Middle frontal gyrus (tissue), 1 donor: Measurements from ENCODE around the gene TRPV3.

Experiments
- DNase-seq: peaks from one replicate; pipeline ENCODE4 v3.0.0-alpha.2; 2015; ENCODE audit warnings: low spot score; ENCODE audit errors: extremely low spot score

The TRPV3 gene

DNA sequence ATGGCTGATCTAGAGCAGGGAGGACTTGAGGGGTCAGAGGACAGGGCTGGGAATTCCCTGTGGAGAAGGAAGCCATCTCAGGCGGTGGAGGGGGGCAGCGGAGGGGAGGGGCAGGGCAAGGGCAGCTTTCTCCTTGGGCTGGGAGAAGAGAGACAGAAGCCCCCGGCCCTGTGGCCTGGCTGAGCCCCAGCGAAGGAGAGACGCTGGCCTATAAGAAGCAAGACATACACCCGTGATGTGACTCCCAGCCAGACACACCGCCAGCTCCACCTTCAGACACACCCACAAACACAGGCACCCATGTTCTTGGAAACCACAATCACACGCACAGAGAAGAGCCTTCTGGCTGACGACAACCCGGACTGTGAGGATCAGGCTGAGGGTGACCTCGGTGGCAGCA is 10.0 kb downstream of the TRPV3 start:
- no peak for DNase-seq

DNA sequence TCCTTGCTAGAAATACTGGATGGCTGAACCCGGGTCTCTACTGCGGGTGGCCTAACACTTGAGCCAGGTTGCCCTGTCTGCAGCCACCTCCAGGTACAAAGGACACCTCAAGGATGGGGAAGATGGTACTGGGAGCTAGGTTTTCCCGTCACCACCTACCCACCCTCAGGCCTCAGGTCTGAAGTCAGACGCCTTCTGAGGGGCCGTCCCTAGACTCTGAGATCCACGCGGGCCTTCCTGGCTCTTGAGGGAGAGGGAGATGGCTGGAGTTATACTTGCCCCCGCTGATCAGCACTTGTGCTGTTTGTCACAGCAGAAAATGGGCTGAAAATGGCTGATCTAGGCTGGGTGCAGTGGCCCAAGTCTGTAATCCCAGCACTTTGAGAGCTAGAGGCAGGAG is 10.6 kb downstream of the TRPV3 start:
- no peak for DNase-seq

DNA sequence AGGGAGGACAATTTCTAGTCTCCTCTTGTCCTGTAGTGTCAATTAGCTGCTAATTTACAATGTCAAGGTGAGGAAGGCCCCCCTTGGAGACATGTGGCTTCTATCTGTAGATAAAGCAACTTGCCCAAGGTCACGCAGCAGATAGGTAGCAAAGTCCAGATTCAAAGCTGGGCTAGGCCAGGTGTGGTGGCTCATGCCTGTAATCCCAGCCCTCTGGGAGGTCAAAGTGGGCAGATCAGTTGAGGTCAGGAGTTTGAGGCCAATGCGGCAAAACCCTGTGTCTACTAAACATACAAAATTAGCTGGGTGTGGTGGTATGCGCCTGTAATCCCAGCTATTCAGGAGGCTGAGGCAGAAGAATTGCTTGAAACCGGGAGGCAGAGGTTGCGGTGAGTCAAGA is 11.1 kb downstream of the TRPV3 start:
- no peak for DNase-seq

DNA sequence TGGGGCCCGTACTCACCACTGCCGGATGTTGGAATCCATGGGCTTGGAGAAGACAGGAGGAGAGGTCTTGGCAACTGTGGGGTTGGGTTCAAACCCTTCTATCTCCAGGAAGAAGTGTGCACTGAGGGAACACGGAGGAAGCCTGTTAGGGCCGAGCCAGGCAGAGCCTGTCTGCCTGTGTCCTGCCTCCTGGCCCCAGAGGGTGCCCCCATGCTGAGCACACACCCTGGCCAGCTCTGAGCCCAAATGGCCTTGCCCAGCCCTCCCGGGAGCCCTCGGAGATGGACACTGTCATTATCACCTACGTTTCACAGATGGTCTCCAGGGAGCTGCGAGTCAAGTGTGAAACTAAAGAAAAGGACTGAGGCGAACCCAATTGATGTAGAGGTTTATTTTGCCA is 12.5 kb downstream of the TRPV3 start:
- DNase-seq: no peak

- DNase-seq: no peak
Observed at GRCh38 chr17:3544365-3544764, 13.2 kb downstream of the TRPV3 start.

DNA sequence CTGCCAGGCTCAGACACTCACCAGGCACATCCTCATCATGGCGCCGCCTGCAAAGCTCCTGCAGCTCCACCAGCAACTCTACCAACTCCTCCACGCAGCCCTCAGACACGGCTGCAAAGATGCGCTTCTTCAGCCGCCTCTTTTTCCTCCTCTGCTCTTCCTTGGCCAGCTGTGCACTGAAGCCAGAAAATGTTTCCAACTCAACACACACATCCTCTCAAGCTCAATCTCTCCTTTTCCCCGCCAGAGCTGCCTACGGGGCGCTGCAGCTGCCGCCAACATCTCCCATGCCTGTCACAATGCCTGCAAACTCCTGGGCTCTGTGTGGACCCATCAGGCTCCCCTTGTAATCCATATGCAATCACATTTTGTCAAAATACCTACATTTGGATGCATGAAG is 14.2 kb downstream of the TRPV3 start:
- peak; percentile 53 for DNase-seq

DNA sequence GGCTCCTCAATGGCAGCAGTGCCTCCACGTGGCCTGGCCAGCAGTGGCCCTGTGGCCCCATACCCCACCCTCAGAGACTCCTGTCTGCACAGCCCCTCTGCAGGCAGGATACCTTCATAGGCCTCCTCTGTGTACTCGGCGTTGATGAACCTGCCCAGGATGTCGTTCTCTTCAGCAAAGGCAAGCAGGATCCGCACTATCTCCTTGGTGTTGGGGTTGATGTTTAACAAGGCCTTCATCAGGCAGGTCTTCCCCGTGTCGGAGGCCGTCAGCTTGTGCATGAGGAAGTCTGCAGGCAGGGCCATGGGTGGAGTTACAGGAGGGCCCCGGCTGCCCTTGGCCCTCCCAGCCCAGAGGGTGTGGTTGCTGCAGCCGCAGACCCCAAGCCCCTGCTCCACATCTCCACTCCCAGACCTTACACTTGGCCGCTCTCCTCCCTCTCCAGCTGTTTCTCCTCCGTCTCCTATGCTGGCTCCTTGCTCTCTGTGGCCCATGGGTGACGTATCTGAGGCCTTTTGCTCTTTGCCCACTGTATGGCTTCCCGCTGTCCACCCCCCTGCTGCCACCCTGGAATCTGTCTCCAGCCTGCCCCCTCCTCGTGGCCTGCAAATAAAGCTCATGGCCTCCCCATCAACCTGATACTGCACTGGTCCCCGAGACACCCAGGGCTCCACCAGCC is 15.1 kb downstream of the TRPV3 start:
- no peak for DNase-seq

GRCh38 chr17:3539881-3540540 is 17.6 kb downstream of the TRPV3 start:
- no peak for DNase-seq

- DNase-seq: no peak
Observed at GRCh38 chr17:3536716-3537115, 20.9 kb downstream of the TRPV3 start.

GRCh38 chr17:3535253-3535995 is 22.2 kb downstream of the TRPV3 start:
- DNase-seq: peak; percentile 73

- DNase-seq: no peak
Observed at GRCh38 chr17:3534881-3535252, 22.7 kb downstream of the TRPV3 start.

- no peak for DNase-seq
Observed at GRCh38 chr17:3533752-3534151, 23.9 kb downstream of the TRPV3 start.

DNA sequence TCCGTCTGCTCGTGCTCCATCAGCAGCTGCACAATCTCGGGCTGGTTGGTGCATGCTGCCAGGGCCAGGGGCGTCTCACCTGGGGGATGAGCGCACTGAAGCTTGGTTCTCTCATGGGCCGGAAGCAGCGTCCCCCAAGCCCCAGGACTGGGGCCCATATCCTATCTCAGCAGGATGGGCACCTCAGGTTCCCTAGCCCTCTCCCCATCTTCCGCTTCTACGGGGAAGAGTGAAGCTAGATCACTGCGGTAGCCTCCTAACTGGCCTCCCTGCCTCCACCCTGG is 24.8 kb downstream of the TRPV3 start:
- DNase-seq: no peak

GRCh38 chr17:3532106-3532858 is 25.3 kb downstream of the TRPV3 start:
- no peak for DNase-seq

DNA sequence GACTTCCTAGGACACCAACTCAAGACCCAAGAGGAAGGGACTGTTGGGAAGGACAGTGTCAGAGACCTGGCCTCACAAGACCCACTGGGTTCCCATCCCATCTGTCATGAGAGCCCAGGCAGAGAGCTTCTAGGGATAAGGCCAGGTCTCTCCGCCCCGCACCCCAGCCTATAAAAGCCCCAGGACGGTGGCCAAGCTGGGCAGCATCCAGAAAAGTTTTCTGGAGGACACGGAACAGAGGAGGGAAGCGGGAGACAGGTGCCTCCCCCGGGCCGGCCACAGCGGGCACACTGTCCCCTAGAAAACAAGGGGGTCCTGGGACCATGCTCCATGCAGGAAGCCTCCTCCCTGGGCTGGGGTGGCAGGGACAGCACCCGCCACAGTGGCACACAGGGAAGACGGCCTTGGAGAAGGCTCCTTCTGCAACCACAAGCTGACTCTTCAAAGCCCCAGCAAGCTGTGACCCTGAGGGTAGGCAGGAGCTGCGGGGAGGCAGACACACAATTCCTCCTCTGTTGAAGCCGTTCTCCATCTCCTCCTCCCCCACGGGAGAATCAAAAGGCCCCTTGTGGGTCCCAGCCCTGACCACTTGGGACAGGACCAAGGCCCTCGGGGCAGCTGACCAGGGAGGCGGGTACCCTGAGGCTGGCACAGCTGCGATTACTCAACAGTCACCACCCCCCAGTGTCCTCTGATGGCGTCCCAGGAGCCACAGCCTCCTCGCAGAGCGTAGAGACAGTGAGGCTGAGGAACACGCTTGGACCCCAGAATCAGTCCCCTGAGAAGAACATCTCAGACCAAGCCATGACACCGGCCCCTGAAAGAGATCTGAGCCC is 26.1 kb downstream of the TRPV3 start:
- peak; percentile 88 for DNase-seq

DNA sequence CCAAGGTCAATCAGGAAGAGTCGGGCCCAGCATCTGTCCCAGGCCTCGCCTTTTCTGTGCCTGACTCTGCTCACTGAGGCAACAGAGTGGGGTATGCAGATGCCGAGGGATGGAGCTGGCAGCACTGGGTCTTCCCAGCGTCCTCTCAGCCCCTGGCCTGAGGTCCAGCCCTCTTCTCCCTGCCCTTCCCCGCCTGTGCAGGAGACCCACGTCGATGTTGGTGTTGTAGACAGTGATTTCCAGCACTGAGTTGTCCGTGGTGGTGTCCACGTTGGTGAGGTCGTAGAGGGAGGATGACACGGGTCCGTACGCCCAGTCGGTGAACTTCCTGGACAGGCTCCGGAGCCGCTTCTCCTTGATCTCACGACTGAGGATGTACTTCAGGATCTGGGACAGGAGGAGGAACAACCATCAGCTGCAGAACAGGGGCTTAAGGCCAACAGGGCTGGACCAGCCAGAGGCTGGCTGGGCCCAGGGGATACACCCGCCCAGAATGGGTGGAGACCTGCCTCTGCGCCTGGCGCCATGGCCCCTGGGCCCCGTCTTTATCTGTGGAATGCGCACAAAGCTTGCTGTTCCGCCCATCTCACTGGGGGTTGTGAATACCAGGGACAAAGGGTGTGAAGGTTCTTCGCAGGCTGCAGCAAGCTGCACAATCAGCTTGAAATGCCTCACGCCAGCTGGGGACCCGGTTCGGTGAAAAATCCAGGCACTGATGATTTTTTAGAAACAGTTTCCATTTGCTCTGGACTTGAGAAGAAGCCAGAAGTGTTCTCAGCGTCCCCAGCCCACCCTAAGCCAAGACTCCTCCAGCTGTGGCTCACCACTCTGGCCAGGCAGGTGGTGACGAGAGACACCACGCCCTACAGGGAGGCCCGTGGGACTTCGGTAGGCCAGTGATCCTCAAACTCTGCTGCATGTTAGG is 27.5 kb downstream of the TRPV3 start:
- DNase-seq: peak; percentile 48

DNA sequence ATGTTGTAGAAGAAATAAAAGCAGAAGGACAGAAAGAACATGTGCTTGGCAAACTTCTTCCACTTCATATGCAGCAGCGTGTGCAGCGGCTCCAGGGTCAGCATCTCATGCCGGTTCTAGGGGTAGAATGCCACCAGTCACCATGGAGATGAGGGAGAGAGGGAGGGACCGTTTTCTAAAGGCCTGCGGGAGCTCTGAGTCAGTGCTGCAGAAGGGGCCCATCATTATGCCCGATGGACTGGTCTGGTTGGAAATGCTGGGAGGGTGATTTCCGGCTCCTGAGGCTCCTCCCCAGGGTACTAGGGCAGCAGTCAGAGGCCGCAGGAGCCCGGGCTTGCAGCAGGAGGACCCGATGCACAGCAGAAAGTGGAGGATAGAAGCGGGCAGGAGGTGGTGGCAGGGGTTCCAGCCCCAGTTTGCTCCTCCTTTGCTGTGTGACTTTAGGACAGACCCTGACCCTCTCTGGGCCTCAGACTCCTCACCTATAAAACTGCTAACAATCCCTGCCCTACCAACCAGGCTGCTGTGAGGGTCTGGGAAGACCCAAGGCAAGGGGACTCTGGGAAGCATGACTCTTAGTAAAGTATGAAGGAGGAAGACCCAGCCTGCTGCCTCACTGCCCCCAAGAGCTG is 28.6 kb downstream of the TRPV3 start:
- no peak for DNase-seq

GRCh38 chr17:3528403-3528851 is 29.2 kb downstream of the TRPV3 start:
- no peak for DNase-seq

DNA sequence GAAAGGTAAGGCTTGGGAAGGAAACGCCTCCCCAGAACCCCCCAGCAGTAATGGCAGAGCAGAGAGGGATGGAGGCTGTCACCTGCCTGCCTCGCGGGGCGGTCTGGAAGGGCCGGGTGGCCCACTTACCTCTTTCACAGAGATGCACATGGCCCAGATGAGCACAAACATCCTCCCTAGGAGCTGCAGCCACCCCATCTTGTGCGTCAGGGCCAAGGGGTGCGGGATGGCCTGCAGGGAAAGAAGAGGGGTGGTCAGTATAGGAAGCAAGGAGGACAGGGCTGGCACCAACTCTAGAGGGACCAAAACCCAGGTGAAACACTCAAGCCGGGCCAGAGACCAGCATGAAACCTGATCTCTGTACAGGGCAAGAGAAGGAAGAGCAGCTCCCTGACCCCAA is 29.7 kb downstream of the TRPV3 start:
- no peak for DNase-seq

GRCh38 chr17:3527468-3527867 is 30.1 kb downstream of the TRPV3 start:
- no peak for DNase-seq
